ENCODE measurements around the gene NELL2. TPM values are rescaled to one million over a fixed set of nuclear protein-coding genes. Genes with fewer than 3 reads are reported as not detected.

NELL2 gene
- total RNA-seq, 2 experiments from 2014 or later, result 0.95 to 1.8 TPM

- CTCF ChIA-PET (ENCODE audit: unreplicated experiment), result no interaction called here
- no peak overlapping the region for H2AFZ ChIP-seq (ENCODE audit: low read length)
Observed at GRCh38 chr12:44647917-44648690, 228.0 kb downstream of the NELL2 start.

GRCh38 chr12:44640427-44641190, 235.5 kb downstream of the NELL2 start:
- Histone ChIP-seq H3K4me1 (ENCODE audit: insufficient read depth, low read length, poor library complexity, severe bottlenecking) (no peaks in the 10 kb centered on the region), H3K4me3 (ENCODE audit: low read depth, low read length, poor library complexity, severe bottlenecking) (no peak overlapping the region), H3K36me3 (ENCODE audit: insufficient read depth, low read length) (no peaks in the 10 kb centered on the region), H3K4me2 (ENCODE audit: low read length) (no peak overlapping the region), H3K27ac (ENCODE audit: low read depth, low read length, poor library complexity, severe bottlenecking) (no peak overlapping the region), H4K20me1 (ENCODE audit: insufficient read depth, low read length) (no peaks in the 10 kb centered on the region), H3K9me3 (ENCODE audit: low read length) (no peaks in the 10 kb centered on the region), H3K79me2 (ENCODE audit: insufficient read depth, low read depth, low read length) (no peaks in the 10 kb centered on the region), H2AFZ (ENCODE audit: low read length) (no peak overlapping the region), H3K9me2 (ENCODE audit: insufficient read depth, low read length) (no peaks in the 10 kb centered on the region)
- ChIA-PET CTCF (ENCODE audit: unreplicated experiment) (no interaction called here), POLR2A (interaction anchor here (0.7 to 1.3 kb wide), 3 partner anchors 10 to 155 kb away, joined by 3 to 4 read pairs (median 4); no protein-coding TSS in a partner anchor)
- TF ChIP-seq CTCF (conservative IDR thresholded peaks at IDR 0.05; ENCODE audit: low read length) (no peak), EZH2phosphoT487 (IDR thresholded peaks at IDR 0.05; ENCODE audit: borderline replicate concordance, low read depth, low read length) (no peak)
- DNase-seq (ENCODE audit: low spot score), result no peak
- BruUV-seq (replicated peaks), result no TSS peak
- intact Hi-C loops (cut with micrococcal nuclease; ENCODE audit: unreplicated experiment), result no loop called here

More at GRCh38 chr12:44647917-44648690, 228.0 kb downstream of the NELL2 start:
- no peaks in the 10 kb centered on the region for H4K20me1 ChIP-seq (ENCODE audit: insufficient read depth, low read length)
- H3K27ac ChIP-seq (ENCODE audit: low read depth, low read length, poor library complexity, severe bottlenecking), result no peak overlapping the region
- intact Hi-C loops (cut with micrococcal nuclease; ENCODE audit: unreplicated experiment), result no loop called here
- H3K4me2 ChIP-seq (ENCODE audit: low read length), result no peak overlapping the region
- peaks cover 14% of the 10 kb centered on the region for H3K4me1 ChIP-seq (ENCODE audit: insufficient read depth, low read length, poor library complexity, severe bottlenecking)
- no peak for DNase-seq (ENCODE audit: low spot score)
- POLR2A ChIA-PET, result interaction anchor here (0.7 to 1.5 kb wide), 3 partner anchors 7 to 17 kb away, joined by 3 to 4 read pairs (median 4); no protein-coding TSS in a partner anchor
- no peak for TF ChIP-seq EZH2phosphoT487 (IDR thresholded peaks at IDR 0.05; ENCODE audit: borderline replicate concordance, low read depth, low read length)
- TF ChIP-seq CTCF (conservative IDR thresholded peaks at IDR 0.05; ENCODE audit: low read length), result no peak
- no peaks in the 10 kb centered on the region for H3K9me3 ChIP-seq (ENCODE audit: low read length)
- no peaks in the 10 kb centered on the region for H3K79me2 ChIP-seq (ENCODE audit: insufficient read depth, low read depth, low read length)
- no peak overlapping the region for H3K4me3 ChIP-seq (ENCODE audit: low read depth, low read length, poor library complexity, severe bottlenecking)
- no TSS peak for BruUV-seq (replicated peaks)
- H3K9me2 ChIP-seq (ENCODE audit: insufficient read depth, low read length), result no peaks in the 10 kb centered on the region
- no peaks in the 10 kb centered on the region for H3K36me3 ChIP-seq (ENCODE audit: insufficient read depth, low read length)

Measured in OCI-LY7 (cell line).